IMR-90 (cell line): Measurements from ENCODE around the gene KMT2C. TPM values are rescaled to one million over a fixed set of nuclear protein-coding genes. Genes with fewer than 3 reads are reported as not detected.

Experiments
- ATAC-seq: fragments of 200-7000 bp; cut with Tn5 transposase; 2 replicates; pipeline ENCODE4 v1.9.1; 2020; ENCODE audit warnings: low read depth, mild to moderate bottlenecking, moderate library complexity
- BruUV-seq: library from RNA; stranded (reverse); fragments of 400-500 nt; replicated peaks from 2 replicates; lab custom pipeline; 2021; lab: Mats Ljungman, UMichigan
- CTCF ChIA-PET: fragments of 300-600 bp; formaldehyde crosslinking; extraction: SDS; loops from one replicate; lab custom pipeline; 2021; ENCODE audit warnings: antibody characterized with exemption; lab: Yijun Ruan, JAX
- POLR2A ChIA-PET: fragments of 300-600 bp; sonication (Branson Sonifier 250); formaldehyde crosslinking; loops from one replicate; lab custom pipeline; 2022; ENCODE audit warnings: antibody characterized with exemption; ENCODE audit not compliant: unreplicated experiment; lab: Charles Lee
- DNase-seq: peaks from one replicate; pipeline ENCODE4 v3.0.0; 2013
- H2AFZ ChIP-seq: replicated peaks from 2 replicates; pipeline ENCODE3; 2013; ENCODE audit warnings: low read length, mild to moderate bottlenecking; ENCODE audit not compliant: poor library complexity
- H2AK5ac ChIP-seq: 2 replicates; pipeline ENCODE4 v1.6.1; 2013; ENCODE audit warnings: low read depth, low read length, inconsistent platforms
- H2AK9ac ChIP-seq: replicated peaks from 2 replicates; pipeline ENCODE3; 2013; ENCODE audit warnings: mild to moderate bottlenecking, low read depth, low read length, moderate library complexity; ENCODE audit not compliant: poor library complexity
- H2BK120ac ChIP-seq: 2 replicates; pipeline ENCODE4 v1.6.1; 2013; ENCODE audit warnings: low read depth, low read length, inconsistent platforms
- H2BK15ac ChIP-seq: 3 replicates; pipeline ENCODE4 v1.6.1; 2013; ENCODE audit warnings: low read depth, low read length, inconsistent platforms
- H2BK20ac ChIP-seq: 2 replicates; pipeline ENCODE4 v1.6.1; 2013; ENCODE audit warnings: low read depth, mild to moderate bottlenecking, inconsistent platforms, low read length, moderate library complexity
- H2BK5ac ChIP-seq: 2 replicates; pipeline ENCODE4 v1.6.1; 2013; ENCODE audit warnings: mild to moderate bottlenecking, low read depth, low read length, inconsistent platforms; ENCODE audit not compliant: poor library complexity, severe bottlenecking
- H3K14ac ChIP-seq: replicated peaks from 2 replicates; pipeline ENCODE4 v1.6.1; 2013; ENCODE audit warnings: low read depth, low read length, inconsistent platforms
- H3K18ac ChIP-seq: 2 replicates; pipeline ENCODE4 v1.6.1; 2013; ENCODE audit warnings: low read depth, low read length, control low read depth
- H3K23ac ChIP-seq: 2 replicates; pipeline ENCODE4 v1.6.1; 2013; ENCODE audit warnings: low read depth, low read length, inconsistent platforms
- H3K27ac ChIP-seq: 2 replicates; pipeline ENCODE4 v1.5.1; 2013; ENCODE audit warnings: mild to moderate bottlenecking, control low read depth, low read length; ENCODE audit not compliant: insufficient read depth
- H3K27me3 ChIP-seq: 2 replicates; pipeline ENCODE4 v1.6.1; 2013; ENCODE audit warnings: low read length; ENCODE audit not compliant: control insufficient read depth, insufficient read depth
- H3K36me3 ChIP-seq: 2 replicates; pipeline ENCODE4 v1.6.1; 2013; ENCODE audit warnings: low read length, mixed read lengths; ENCODE audit not compliant: control insufficient read depth, insufficient read depth
- H3K4ac ChIP-seq: 2 replicates; pipeline ENCODE4 v1.6.1; 2013; ENCODE audit warnings: low read depth, low read length, inconsistent platforms
- H3K4me1 ChIP-seq: 2 replicates; pipeline ENCODE4 v1.6.1; 2013; ENCODE audit warnings: low read length, mixed read lengths; ENCODE audit not compliant: control insufficient read depth, insufficient read depth
- H3K4me2 ChIP-seq: 2 replicates; pipeline ENCODE4 v1.6.1; 2013; ENCODE audit warnings: low read depth, mild to moderate bottlenecking, control low read depth, low read length, moderate library complexity
- H3K4me3 ChIP-seq: 2 replicates; pipeline ENCODE4 v1.5.1; 2013; ENCODE audit warnings: low read depth, mild to moderate bottlenecking, control low read depth, low read length, moderate library complexity; ENCODE audit not compliant: insufficient read depth
- H3K56ac ChIP-seq: 2 replicates; pipeline ENCODE4 v1.6.1; 2013; ENCODE audit warnings: low read length, inconsistent platforms; ENCODE audit not compliant: insufficient read depth; ENCODE audit errors: extremely low read depth
- H3K79me1 ChIP-seq, 2 experiments: 2 replicates each; pipeline ENCODE4 v1.6.1; 2013; ENCODE audit warnings: low read length in 2 of 2, inconsistent platforms in 1 of 2, low read depth in 1 of 2
- H3K9ac ChIP-seq: 2 replicates; pipeline ENCODE4 v1.6.1; 2013; ENCODE audit warnings: low read depth, low read length, control low read depth
- H3K9me1 ChIP-seq: 2 replicates; pipeline ENCODE4 v1.6.1; 2013; ENCODE audit warnings: low read length, inconsistent platforms; ENCODE audit not compliant: insufficient read depth
- H3K9me3 ChIP-seq: 2 replicates; pipeline ENCODE4 v1.6.1; 2013; ENCODE audit warnings: low read length; ENCODE audit not compliant: control insufficient read depth, insufficient read depth
- H4K20me1 ChIP-seq: 2 replicates; pipeline ENCODE4 v1.6.1; 2013; ENCODE audit warnings: low read length, inconsistent platforms; ENCODE audit not compliant: insufficient read depth
- H4K5ac ChIP-seq: 2 replicates; pipeline ENCODE4 v1.6.1; 2013; ENCODE audit warnings: mild to moderate bottlenecking, low read depth, low read length, control low read depth
- H4K8ac ChIP-seq, 2 experiments: 2 replicates each; pipeline ENCODE4 v1.6.1; 2013; ENCODE audit warnings: low read depth in 2 of 2, low read length in 2 of 2, control low read depth in 1 of 2, inconsistent platforms in 1 of 2
- H4K91ac ChIP-seq: 2 replicates; pipeline ENCODE4 v1.6.1; 2013; ENCODE audit warnings: low read depth, low read length, inconsistent platforms; ENCODE audit not compliant: insufficient read depth
- BHLHE40 ChIP-seq: fragments of 150-350 bp; IDR thresholded peaks from 2 replicates; pipeline ENCODE4 v1.6.1; 2016; ENCODE audit warnings: mild to moderate bottlenecking, low read depth, low read length
- CEBPB ChIP-seq: IDR thresholded peaks from 2 replicates; pipeline ENCODE4 v1.6.1; 2012; ENCODE audit warnings: low read depth, low read length, improper control_type of control experiment
- CHD1 ChIP-seq: IDR thresholded peaks from 2 replicates; pipeline ENCODE4 v1.6.1; 2012; ENCODE audit warnings: low read depth, low read length, improper control_type of control experiment
- CTCF ChIP-seq: conservative IDR thresholded peaks from 2 replicates; pipeline ENCODE4 v1.5.1; 2012; ENCODE audit warnings: mild to moderate bottlenecking, low read depth, low read length, improper control_type of control experiment
- ELK1 ChIP-seq: fragments of 150-350 bp; IDR thresholded peaks from 2 replicates; pipeline ENCODE4 v1.6.1; 2016; ENCODE audit warnings: low read depth, mild to moderate bottlenecking, low read length, moderate library complexity, borderline replicate concordance
- FOS ChIP-seq: fragments of 150-350 bp; IDR thresholded peaks from 2 replicates; pipeline ENCODE4 v1.6.1; 2016; ENCODE audit warnings: low read depth, low read length
- MAFK ChIP-seq: IDR thresholded peaks from 2 replicates; pipeline ENCODE4 v1.6.1; 2012; ENCODE audit warnings: low read depth, low read length, improper control_type of control experiment
- MAZ ChIP-seq: IDR thresholded peaks from 2 replicates; pipeline ENCODE4 v1.6.1; 2012; ENCODE audit warnings: low read depth, mild to moderate bottlenecking, low read length, improper control_type of control experiment, moderate library complexity, borderline replicate concordance
- MXI1 ChIP-seq: IDR thresholded peaks from 2 replicates; pipeline ENCODE4 v1.6.1; 2012; ENCODE audit warnings: low read depth, mild to moderate bottlenecking, low read length, moderate library complexity, borderline replicate concordance
- NFE2L2 ChIP-seq: fragments of 150-350 bp; IDR thresholded peaks from 2 replicates; pipeline ENCODE4 v1.6.1; 2016; ENCODE audit warnings: low read depth, mild to moderate bottlenecking, low read length
- POLR2A ChIP-seq: IDR thresholded peaks from 2 replicates; pipeline ENCODE4 v1.6.1; 2012; ENCODE audit warnings: mild to moderate bottlenecking, low read depth, low read length
- RAD21 ChIP-seq: IDR thresholded peaks from 2 replicates; pipeline ENCODE4 v1.6.1; 2012; ENCODE audit warnings: low read length, improper control_type of control experiment
- RCOR1 ChIP-seq: IDR thresholded peaks from 2 replicates; pipeline ENCODE4 v1.6.1; 2012; ENCODE audit warnings: mild to moderate bottlenecking, low read length, improper control_type of control experiment; ENCODE audit not compliant: insufficient replicate concordance
- RFX5 ChIP-seq: IDR thresholded peaks from 2 replicates; pipeline ENCODE4 v1.8.0; 2012; ENCODE audit warnings: low read depth, mild to moderate bottlenecking, low read length, moderate library complexity
- SMC3 ChIP-seq: fragments of 150-350 bp; IDR thresholded peaks from 2 replicates; pipeline ENCODE4 v1.6.1; 2016; ENCODE audit warnings: low read depth, mild to moderate bottlenecking, antibody characterized with exemption, low read length, moderate library complexity
- USF2 ChIP-seq: fragments of 150-350 bp; IDR thresholded peaks from 2 replicates; pipeline ENCODE4 v1.6.1; 2017; ENCODE audit warnings: mild to moderate bottlenecking, antibody characterized with exemption, low read length, low read depth
- WGBS, 2 experiments: methylation state at CpG; one replicate each; pipeline versions ENCODE4 v1.1.5 to v1.1.7; 2013; ENCODE audit warnings: missing lambda C conversion rate in 2 of 2; ENCODE audit not compliant: insufficient read length in 1 of 2; ENCODE audit errors: extremely low coverage in 2 of 2; 5-methylcytosine and 5-hydroxymethylcytosine counted together
- dilution Hi-C: fragments of 300-500 bp; cut with HindIII; formaldehyde crosslinking; loops from one replicate; pipeline ENCODE4 v1.14.3; 2018; ENCODE audit warnings: low sequenced_read_pairs; ENCODE audit not compliant: unreplicated experiment
- in situ Hi-C: fragments of 300-500 bp; cut with MboI; formaldehyde crosslinking; loops from 3 replicates; pipeline ENCODE4 v1.14.3; 2019; ENCODE audit warnings: low sequenced_read_pairs, inconsistent platforms, mixed read lengths
- intact Hi-C: fragments of 100-400 bp; cut with micrococcal nuclease; formaldehyde crosslinking; loops from 2 replicates; pipeline ENCODE4 v1.10.0; 2022
- polyA plus RNA-seq, 3 experiments: library from polyadenylated mRNA; depleted of rRNA; stranded (reverse); fragments of >200 nt; gene quantifications; 2 replicates each; pipeline ENCODE4 v1.2.3, GENCODE V29; 2012; ENCODE audit warnings: low replicate concordance in 1 of 3
- total RNA-seq: library from RNA; depleted of rRNA; stranded (reverse); fragments of >200 nt; gene quantifications from 2 replicates; pipeline ENCODE4 v1.2.3, GENCODE V29; 2012

The KMT2C gene
- total and polyA plus RNA-seq, 2 of the 4 experiments (the other 2 are of a cell fraction), result 8.0 to 23.3 TPM

GRCh38 chr7:152178405-152179058 lies 257.3 kb downstream of the KMT2C start:
- no TSS peak for BruUV-seq
- intact Hi-C loops, result no loop called here
- in situ Hi-C loops, result no loop called here
- Histone ChIP-seq H3K14ac (no peak overlapping the region), H3K4ac (no peak overlapping the region), H3K4me3 (no peak overlapping the region), H3K56ac (no peak overlapping the region), H4K20me1 (no peaks in the 10 kb centered on the region), H3K23ac (no peak overlapping the region), H4K91ac (no peak overlapping the region), H3K9ac (no peak overlapping the region), H2BK5ac (no peak overlapping the region), H3K18ac (no peak overlapping the region), H2AK5ac (no peak overlapping the region), H3K79me1 (peaks cover 8 to 14% of the 10 kb centered on the region in 2 experiments; a peak in 3 of 4 replicates), H2BK20ac (no peak overlapping the region), H2BK120ac (no peak overlapping the region), H2AFZ (no peak overlapping the region), H4K8ac (no peak overlapping the region), H3K36me3 (peaks cover 48% of the 10 kb centered on the region), H3K9me3 (no peaks in the 10 kb centered on the region), H3K27ac (no peak overlapping the region), H3K27me3 (no peaks in the 10 kb centered on the region), H3K4me1 (no peaks in the 10 kb centered on the region), H3K4me2 (no peak overlapping the region), H4K5ac (no peak overlapping the region), H2AK9ac (no peak overlapping the region), H3K9me1 (peaks cover 9% of the 10 kb centered on the region), H2BK15ac (no peak overlapping the region)
- dilution Hi-C loops, result no loop called here
- no peak for TF ChIP-seq POLR2A
- TF ChIP-seq FOS, result no peak
- no peak for TF ChIP-seq USF2
- no peak for TF ChIP-seq CTCF
- TF ChIP-seq RCOR1, result no peak
- no peak for TF ChIP-seq RAD21
- TF ChIP-seq BHLHE40, result no peak
- no peak for TF ChIP-seq CHD1
- TF ChIP-seq NFE2L2, result no peak
- TF ChIP-seq CEBPB, result no peak
- TF ChIP-seq ELK1, result no peak
- TF ChIP-seq MAZ, result no peak
- TF ChIP-seq RFX5, result no peak
- no peak for TF ChIP-seq MAFK
- no peak for TF ChIP-seq SMC3
- no peak for TF ChIP-seq MXI1
- no peak for ATAC-seq
- WGBS, 2 experiments, result no CpG with 5 or more reads among the region's 3 CpGs
- ChIA-PET POLR2A (no interaction called here), CTCF (no interaction called here)
- DNase-seq, result no peak
